Measurements from ENCODE around the gene C2orf68. TPM values are rescaled to one million over a fixed set of nuclear protein-coding genes. Genes with fewer than 3 reads are reported as not detected.

Gene C2orf68
- total and polyA plus RNA-seq, 2 of the 13 experiments (the other 11 are each of a cell fraction or from before 2014, with no cell fraction given): 47.1 to 77.4 TPM

- TF ChIP-seq, protein P1, sequence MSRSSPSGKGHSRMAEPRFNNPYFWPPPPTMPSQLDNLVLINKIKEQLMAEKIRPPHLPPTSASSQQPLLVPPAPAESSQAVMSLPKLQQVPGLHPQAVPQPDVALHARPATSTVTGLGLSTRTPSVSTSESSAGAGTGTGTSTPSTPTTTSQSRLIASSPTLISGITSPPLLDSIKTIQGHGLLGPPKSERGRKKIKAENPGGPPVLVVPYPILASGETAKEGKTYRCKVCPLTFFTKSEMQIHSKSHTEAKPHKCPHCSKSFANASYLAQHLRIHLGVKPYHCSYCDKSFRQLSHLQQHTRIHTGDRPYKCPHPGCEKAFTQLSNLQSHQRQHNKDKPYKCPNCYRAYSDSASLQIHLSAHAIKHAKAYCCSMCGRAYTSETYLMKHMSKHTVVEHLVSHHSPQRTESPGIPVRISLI (CRISPR knock-in tag; IDR thresholded peaks at IDR 0.05; ENCODE audit: borderline replicate concordance): no peak
- TF ChIP-seq, protein P2, sequence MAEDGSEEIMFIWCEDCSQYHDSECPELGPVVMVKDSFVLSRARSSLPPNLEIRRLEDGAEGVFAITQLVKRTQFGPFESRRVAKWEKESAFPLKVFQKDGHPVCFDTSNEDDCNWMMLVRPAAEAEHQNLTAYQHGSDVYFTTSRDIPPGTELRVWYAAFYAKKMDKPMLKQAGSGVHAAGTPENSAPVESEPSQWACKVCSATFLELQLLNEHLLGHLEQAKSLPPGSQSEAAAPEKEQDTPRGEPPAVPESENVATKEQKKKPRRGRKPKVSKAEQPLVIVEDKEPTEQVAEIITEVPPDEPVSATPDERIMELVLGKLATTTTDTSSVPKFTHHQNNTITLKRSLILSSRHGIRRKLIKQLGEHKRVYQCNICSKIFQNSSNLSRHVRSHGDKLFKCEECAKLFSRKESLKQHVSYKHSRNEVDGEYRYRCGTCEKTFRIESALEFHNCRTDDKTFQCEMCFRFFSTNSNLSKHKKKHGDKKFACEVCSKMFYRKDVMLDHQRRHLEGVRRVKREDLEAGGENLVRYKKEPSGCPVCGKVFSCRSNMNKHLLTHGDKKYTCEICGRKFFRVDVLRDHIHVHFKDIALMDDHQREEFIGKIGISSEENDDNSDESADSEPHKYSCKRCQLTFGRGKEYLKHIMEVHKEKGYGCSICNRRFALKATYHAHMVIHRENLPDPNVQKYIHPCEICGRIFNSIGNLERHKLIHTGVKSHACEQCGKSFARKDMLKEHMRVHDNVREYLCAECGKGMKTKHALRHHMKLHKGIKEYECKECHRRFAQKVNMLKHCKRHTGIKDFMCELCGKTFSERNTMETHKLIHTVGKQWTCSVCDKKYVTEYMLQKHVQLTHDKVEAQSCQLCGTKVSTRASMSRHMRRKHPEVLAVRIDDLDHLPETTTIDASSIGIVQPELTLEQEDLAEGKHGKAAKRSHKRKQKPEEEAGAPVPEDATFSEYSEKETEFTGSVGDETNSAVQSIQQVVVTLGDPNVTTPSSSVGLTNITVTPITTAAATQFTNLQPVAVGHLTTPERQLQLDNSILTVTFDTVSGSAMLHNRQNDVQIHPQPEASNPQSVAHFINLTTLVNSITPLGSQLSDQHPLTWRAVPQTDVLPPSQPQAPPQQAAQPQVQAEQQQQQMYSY (CRISPR knock-in tag; IDR thresholded peaks at IDR 0.05): no peak
- TF ChIP-seq RBM22 (optimal IDR thresholded peaks at IDR 0.05; ENCODE audit: low read length): no peak
- TF ChIP-seq THRA (CRISPR knock-in tag; IDR thresholded peaks at IDR 0.05; ENCODE audit: borderline replicate concordance): no peak
- no peak for TF ChIP-seq POGK (CRISPR knock-in tag; conservative IDR thresholded peaks at IDR 0.05)
- no peak; the same call in 1 of the 2 replicates for TF ChIP-seq ZNF205 (CRISPR knock-in tag; IDR thresholded peaks at IDR 0.05)
- TF ChIP-seq ATF1 (CRISPR knock-in tag; IDR thresholded peaks at IDR 0.05): no peak; the same call in 1 of the 2 replicates
- TF ChIP-seq ZNF629 (CRISPR knock-in tag; conservative IDR thresholded peaks at IDR 0.05): no peak
- TF ChIP-seq MAFK (conservative IDR thresholded peaks at IDR 0.05 in 1 of 2, IDR thresholded peaks at IDR 0.05 in 1 of 2; ENCODE audit: low read length in 2 of 2): peak; percentile 53 to 55; a peak in 3 of 4 replicates
- TF ChIP-seq ZNF609 (CRISPR knock-in tag; IDR thresholded peaks at IDR 0.05; ENCODE audit: borderline replicate concordance): peak; percentile 86
- TF ChIP-seq DMAP1 (CRISPR knock-in tag; IDR thresholded peaks at IDR 0.05): no peak
- no peak for TF ChIP-seq ZNF3 (CRISPR knock-in tag; IDR thresholded peaks at IDR 0.05)
- no peak for TF ChIP-seq REXO4 (CRISPR knock-in tag; IDR thresholded peaks at IDR 0.05; ENCODE audit: borderline replicate concordance)
- no peak for TF ChIP-seq TCF7L2 (IDR thresholded peaks at IDR 0.05; ENCODE audit: low read depth, low read length)
Observed at GRCh38 chr2:85589982-85590791, 21.7 kb downstream of the C2orf68 start (continued).
